Liver (tissue), 9 donors: ENCODE data around the gene TBC1D12. TPM values are rescaled to one million over a fixed set of nuclear protein-coding genes. Genes with fewer than 3 reads are reported as not detected.

ENCODE experiments used
- DNase-seq: peaks from one replicate; pipeline ENCODE4 v3.0.0-alpha.2; 2017; ENCODE audit warnings: low spot score
- H3K27ac ChIP-seq, 2 donors: one replicate each; pipeline ENCODE4 v1.7.0; 2013; ENCODE audit warnings: inconsistent platforms in 2 of 2, low read length in 2 of 2, control low read depth in 1 of 2, low read depth in 1 of 2, mild to moderate bottlenecking in 1 of 2
- H3K27me3 ChIP-seq, 4 donors: one replicate each; pipeline versions ENCODE4 v1.6.1 to v1.7.0; 2013; ENCODE audit warnings: low read length in 3 of 4, inconsistent platforms in 1 of 4, mild to moderate bottlenecking in 1 of 4, moderate library complexity in 1 of 4; ENCODE audit not compliant: control insufficient read depth in 4 of 4, insufficient read depth in 4 of 4
- H3K36me3 ChIP-seq, 4 donors: one replicate each; pipeline versions ENCODE4 v1.6.1 to v1.7.0; 2013; ENCODE audit warnings: low read length in 3 of 4, mild to moderate bottlenecking in 3 of 4, low read depth in 1 of 4, moderate library complexity in 1 of 4; ENCODE audit not compliant: control insufficient read depth in 4 of 4, insufficient read depth in 3 of 4
- H3K4me1 ChIP-seq, 4 donors: one replicate each; pipeline versions ENCODE4 v1.6.1 to v1.7.0; 2013; ENCODE audit warnings: low read length in 3 of 4, mild to moderate bottlenecking in 3 of 4, moderate library complexity in 1 of 4; ENCODE audit not compliant: control insufficient read depth in 4 of 4, insufficient read depth in 4 of 4
- H3K4me3 ChIP-seq, 3 donors: one replicate each; pipeline versions ENCODE4 v1.6.1 to v1.7.0; 2013; ENCODE audit warnings: low read length in 3 of 3, control low read depth in 1 of 3, low read depth in 1 of 3, mild to moderate bottlenecking in 1 of 3
- H3K9ac ChIP-seq, 2 donors: one replicate each; pipeline ENCODE4 v1.7.0; 2013; ENCODE audit warnings: low read length in 2 of 2, mild to moderate bottlenecking in 2 of 2, moderate library complexity in 2 of 2, control low read depth in 1 of 2, low read depth in 1 of 2
- H3K9me3 ChIP-seq, 4 donors: one replicate each; pipeline versions ENCODE4 v1.6.1 to v1.7.0; 2013; ENCODE audit warnings: low read length in 3 of 4; ENCODE audit not compliant: control insufficient read depth in 4 of 4
- EGR1 ChIP-seq, 2 donors: IDR thresholded peaks; 2 replicates each; pipeline ENCODE4 v1.6.1; 2016 to 2018; ENCODE audit warnings: antibody characterized with exemption in 2 of 2, low read depth in 2 of 2
- FOXA2 ChIP-seq: IDR thresholded peaks from 2 replicates; pipeline ENCODE4 v1.6.1; 2016; ENCODE audit warnings: antibody characterized with exemption
- GABPA ChIP-seq, 2 donors: IDR thresholded peaks in 1 of 2; conservative IDR thresholded peaks in 1 of 2; 2 replicates each; pipeline ENCODE4 v1.6.1; 2016; ENCODE audit warnings: antibody characterized with exemption in 2 of 2, mild to moderate bottlenecking in 1 of 2, moderate library complexity in 1 of 2
- HNF4A ChIP-seq, 2 donors: conservative IDR thresholded peaks; 2 replicates each; pipeline ENCODE4 v1.6.1; 2016; ENCODE audit warnings: antibody characterized with exemption in 2 of 2, mild to moderate bottlenecking in 2 of 2
- NR2F2 ChIP-seq: IDR thresholded peaks from 2 replicates; pipeline ENCODE4 v1.6.1; 2016; ENCODE audit warnings: antibody characterized with exemption
- REST ChIP-seq: IDR thresholded peaks from 2 replicates; pipeline ENCODE4 v1.6.1; 2016; ENCODE audit warnings: antibody characterized with exemption, mild to moderate bottlenecking
- SP1 ChIP-seq: IDR thresholded peaks from 2 replicates; pipeline ENCODE4 v1.6.1; 2018; ENCODE audit warnings: antibody characterized with exemption, mild to moderate bottlenecking
- TAF1 ChIP-seq: conservative IDR thresholded peaks from 2 replicates; pipeline ENCODE4 v1.6.1; 2016; ENCODE audit warnings: antibody characterized with exemption, mild to moderate bottlenecking
- YY1 ChIP-seq: IDR thresholded peaks from 2 replicates; pipeline ENCODE4 v1.6.1; 2016; ENCODE audit warnings: antibody characterized with exemption, mild to moderate bottlenecking
- ZBTB33 ChIP-seq: IDR thresholded peaks from 2 replicates; pipeline ENCODE4 v1.6.1; 2016; ENCODE audit warnings: antibody characterized with exemption
- WGBS: extraction: QIAGEN DNeasy Blood & Tissue Kit; methylation state at CpG from one replicate; pipeline ENCODE4 v1.1.7; 2013; 5-methylcytosine and 5-hydroxymethylcytosine counted together
- polyA plus RNA-seq, 2 donors: library from polyadenylated mRNA; stranded (reverse) in 1 of 2; unstranded in 1 of 2; fragments of 200-250 nt in 1 of 2; fragments of >200 nt in 1 of 2; fragmentation: Nextera tagmentation in 1 of 2; extraction: Ambion mirVana in 1 of 2; gene quantifications; one replicate each; pipeline versions ENCODE4 v1.2.1 to v1.2.3, GENCODE V29; 2013 to 2015
- total RNA-seq, 2 donors: library from RNA; depleted of rRNA; stranded (reverse); fragments of >200 nt; gene quantifications; one replicate each; pipeline ENCODE4 v1.2.3, GENCODE V29; 2014
- TF ChIP-seq, protein P1 (sequence below): fragments of 150-350 bp; IDR thresholded peaks from 2 replicates; pipeline ENCODE4 v1.5.1; 2017; ENCODE audit warnings: improper control_type of control experiment, low read depth, low read length; ENCODE audit not compliant: missing input control
- donor health status: healthy.
- donor health status: healthy.
- donor health status: healthy.
- donor health status: healthy.
- donor health status: healthy.

Gene TBC1D12
- total and polyA plus RNA-seq, 4 donors, result 2.6 to 7.5 (median 5.0) TPM

DNA sequence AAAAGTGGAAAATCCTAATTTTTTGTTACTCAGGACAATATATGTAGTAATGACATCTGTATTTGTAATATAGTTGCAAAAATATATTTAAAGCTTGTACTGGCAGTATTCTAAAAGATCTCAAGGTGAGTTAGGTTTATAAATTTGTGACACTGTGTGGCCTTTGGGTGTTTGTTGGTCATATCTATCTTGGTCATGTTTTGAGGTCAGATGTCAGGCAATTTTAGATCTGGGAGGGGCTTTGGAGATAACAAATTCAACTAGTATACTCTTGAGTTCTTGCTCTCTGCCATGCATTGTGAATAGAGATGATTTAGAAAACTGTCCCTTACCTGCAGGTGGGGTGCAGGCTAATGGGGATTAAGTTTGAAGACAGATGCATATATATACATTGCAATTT, 3.1 kb downstream of the TBC1D12 start (continued):
- TF ChIP-seq REST (no peak), FOXA2 (no peak), GABPA (IDR thresholded peaks at IDR 0.05 in 1 of 2, conservative IDR thresholded peaks at IDR 0.05 in 1 of 2) (no peak)

- Histone ChIP-seq H3K4me1 (peaks cover 3 to 22% (median 8%) of the 10 kb centered on the region in 4 donors), H3K27ac (no peak overlapping the region), H3K36me3 (no peaks in the 10 kb centered on the region), H3K27me3 (no peaks in the 10 kb centered on the region), H3K9me3 (no peaks in the 10 kb centered on the region), H3K4me3 (no peak overlapping the region), H3K9ac (no peak overlapping the region)
- TF ChIP-seq EGR1 (IDR thresholded peaks at IDR 0.05; ENCODE audit: low read depth in 2 of 2) (no peak), YY1 (no peak), HNF4A (conservative IDR thresholded peaks at IDR 0.05) (peak in 1 of 2 donors; percentile 24)
- 83% methylated on average over 3 of the region's 3 CpGs for WGBS
- DNase-seq, result no peak
Measured at GRCh38 chr10:94407668-94408067, 5.3 kb downstream of the TBC1D12 start.

- Histone ChIP-seq H3K4me1 (peaks cover 1 to 16% (median 6%) of the 10 kb centered on the region in 4 donors), H3K27ac (no peak overlapping the region), H3K27me3 (no peaks in the 10 kb centered on the region), H3K9me3 (no peaks in the 10 kb centered on the region), H3K9ac (no peak overlapping the region), H3K36me3 (no peaks in the 10 kb centered on the region), H3K4me3 (no peak overlapping the region)
- 90% methylated on average over 7 of the region's 7 CpGs for WGBS
- no peak for DNase-seq
- no peak for TF ChIP-seq EGR1 (IDR thresholded peaks at IDR 0.05; ENCODE audit: low read depth in 2 of 2)
Measured at GRCh38 chr10:94409021-94409657, 6.8 kb downstream of the TBC1D12 start.

GRCh38 chr10:94411304-94411703, 9.0 kb downstream of the TBC1D12 start:
- H3K36me3 ChIP-seq, result no peaks in the 10 kb centered on the region
- WGBS, result 96% methylated on average over 3 of the region's 3 CpGs
- peaks cover 0 to 9% (median 2%) of the 10 kb centered on the region in 4 donors for H3K4me1 ChIP-seq
- no peaks in the 10 kb centered on the region for H3K27me3 ChIP-seq
- H3K4me3 ChIP-seq, result no peak overlapping the region
- no peaks in the 10 kb centered on the region for H3K9me3 ChIP-seq
- TF ChIP-seq ZBTB33 (no peak), SP1 (no peak), YY1 (no peak), TAF1 (no peak), HNF4A (conservative IDR thresholded peaks at IDR 0.05) (no peak), REST (no peak), NR2F2 (no peak)
- TF ChIP-seq, protein P1, sequence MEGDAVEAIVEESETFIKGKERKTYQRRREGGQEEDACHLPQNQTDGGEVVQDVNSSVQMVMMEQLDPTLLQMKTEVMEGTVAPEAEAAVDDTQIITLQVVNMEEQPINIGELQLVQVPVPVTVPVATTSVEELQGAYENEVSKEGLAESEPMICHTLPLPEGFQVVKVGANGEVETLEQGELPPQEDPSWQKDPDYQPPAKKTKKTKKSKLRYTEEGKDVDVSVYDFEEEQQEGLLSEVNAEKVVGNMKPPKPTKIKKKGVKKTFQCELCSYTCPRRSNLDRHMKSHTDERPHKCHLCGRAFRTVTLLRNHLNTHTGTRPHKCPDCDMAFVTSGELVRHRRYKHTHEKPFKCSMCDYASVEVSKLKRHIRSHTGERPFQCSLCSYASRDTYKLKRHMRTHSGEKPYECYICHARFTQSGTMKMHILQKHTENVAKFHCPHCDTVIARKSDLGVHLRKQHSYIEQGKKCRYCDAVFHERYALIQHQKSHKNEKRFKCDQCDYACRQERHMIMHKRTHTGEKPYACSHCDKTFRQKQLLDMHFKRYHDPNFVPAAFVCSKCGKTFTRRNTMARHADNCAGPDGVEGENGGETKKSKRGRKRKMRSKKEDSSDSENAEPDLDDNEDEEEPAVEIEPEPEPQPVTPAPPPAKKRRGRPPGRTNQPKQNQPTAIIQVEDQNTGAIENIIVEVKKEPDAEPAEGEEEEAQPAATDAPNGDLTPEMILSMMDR, result no peak
- H3K9ac ChIP-seq, result no peak overlapping the region
- no peak overlapping the region for H3K27ac ChIP-seq
- no peak for DNase-seq
